Neural crest cell (in vitro differentiated cells): ENCODE results near the gene RIPPLY1. TPM values are rescaled to one million over a fixed set of nuclear protein-coding genes. Genes with fewer than 3 reads are reported as not detected.

ENCODE experiments used
- DNase-seq: peaks from one replicate; pipeline ENCODE4 v3.0.0; 2021; ENCODE audit warnings: low read depth, mixed read lengths, low spot score
- H3K27ac Mint-ChIP-seq: one replicate; pipeline ENCODE4 v1.8.0; 2021; ENCODE audit warnings: mild to moderate bottlenecking, mixed read lengths; ENCODE audit not compliant: unreplicated experiment
- H3K27me3 Mint-ChIP-seq: 2 replicates; pipeline ENCODE4 v1.8.0; 2021; ENCODE audit warnings: low read depth, mild to moderate bottlenecking, mixed read lengths
- H3K36me3 Mint-ChIP-seq: 2 replicates; pipeline ENCODE4 v1.8.0; 2021; ENCODE audit warnings: low read depth, mild to moderate bottlenecking, mixed read lengths
- H3K4me1 Mint-ChIP-seq: 2 replicates; pipeline ENCODE4 v1.8.0; 2021; ENCODE audit warnings: mixed read lengths
- H3K4me3 Mint-ChIP-seq: one replicate; pipeline ENCODE4 v1.8.0; 2021; ENCODE audit warnings: mild to moderate bottlenecking, mixed read lengths
- H3K9me3 Mint-ChIP-seq: 2 replicates; pipeline ENCODE4 v1.8.0; 2021; ENCODE audit warnings: mixed read lengths
- total RNA-seq: library from RNA; stranded (reverse); gene quantifications from 2 replicates; pipeline ENCODE4 v1.2.1, GENCODE V29; 2021
- TF ChIP-seq, protein P1 (sequence below): fragments of 200-600 bp; sonication (generic); conservative IDR thresholded peaks from 2 replicates; pipeline ENCODE4 v1.5.0; 2021; ENCODE audit warnings: antibody characterized with exemption, mild to moderate bottlenecking

Gene RIPPLY1
- total RNA-seq, 1 donor from 2014 or later = not detected

DNA sequence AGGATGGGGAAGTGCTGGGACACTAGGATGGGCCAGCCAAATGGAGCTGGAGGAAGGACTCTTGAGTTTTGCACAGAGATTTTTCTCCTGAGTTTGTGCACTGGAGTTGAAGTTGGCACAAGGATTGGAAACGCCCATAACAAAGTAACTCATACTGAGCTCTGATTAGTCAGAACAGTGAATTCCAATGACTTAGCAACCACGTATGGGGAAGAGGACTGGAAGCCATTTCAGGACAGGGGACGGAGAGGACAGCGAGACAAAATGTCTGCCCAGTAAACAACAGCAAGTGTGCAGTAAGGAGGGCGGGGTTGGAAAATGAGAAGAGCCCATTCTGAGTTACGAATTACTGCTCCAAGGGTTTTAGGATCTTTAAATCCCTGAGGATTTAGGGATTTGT is 5.9 kb downstream of the RIPPLY1 start:
- H3K9me3 Mint-ChIP-seq = peaks cover 2% of the 10 kb centered on the region
- TF ChIP-seq, protein P1, sequence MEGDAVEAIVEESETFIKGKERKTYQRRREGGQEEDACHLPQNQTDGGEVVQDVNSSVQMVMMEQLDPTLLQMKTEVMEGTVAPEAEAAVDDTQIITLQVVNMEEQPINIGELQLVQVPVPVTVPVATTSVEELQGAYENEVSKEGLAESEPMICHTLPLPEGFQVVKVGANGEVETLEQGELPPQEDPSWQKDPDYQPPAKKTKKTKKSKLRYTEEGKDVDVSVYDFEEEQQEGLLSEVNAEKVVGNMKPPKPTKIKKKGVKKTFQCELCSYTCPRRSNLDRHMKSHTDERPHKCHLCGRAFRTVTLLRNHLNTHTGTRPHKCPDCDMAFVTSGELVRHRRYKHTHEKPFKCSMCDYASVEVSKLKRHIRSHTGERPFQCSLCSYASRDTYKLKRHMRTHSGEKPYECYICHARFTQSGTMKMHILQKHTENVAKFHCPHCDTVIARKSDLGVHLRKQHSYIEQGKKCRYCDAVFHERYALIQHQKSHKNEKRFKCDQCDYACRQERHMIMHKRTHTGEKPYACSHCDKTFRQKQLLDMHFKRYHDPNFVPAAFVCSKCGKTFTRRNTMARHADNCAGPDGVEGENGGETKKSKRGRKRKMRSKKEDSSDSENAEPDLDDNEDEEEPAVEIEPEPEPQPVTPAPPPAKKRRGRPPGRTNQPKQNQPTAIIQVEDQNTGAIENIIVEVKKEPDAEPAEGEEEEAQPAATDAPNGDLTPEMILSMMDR = no peak
- H3K27ac Mint-ChIP-seq = no peak overlapping the region
- H3K27me3 Mint-ChIP-seq = no peaks in the 10 kb centered on the region
- H3K4me1 Mint-ChIP-seq = no peaks in the 10 kb centered on the region
- no peak overlapping the region for H3K4me3 Mint-ChIP-seq
- no peak for DNase-seq
- H3K36me3 Mint-ChIP-seq = no peaks in the 10 kb centered on the region

DNA sequence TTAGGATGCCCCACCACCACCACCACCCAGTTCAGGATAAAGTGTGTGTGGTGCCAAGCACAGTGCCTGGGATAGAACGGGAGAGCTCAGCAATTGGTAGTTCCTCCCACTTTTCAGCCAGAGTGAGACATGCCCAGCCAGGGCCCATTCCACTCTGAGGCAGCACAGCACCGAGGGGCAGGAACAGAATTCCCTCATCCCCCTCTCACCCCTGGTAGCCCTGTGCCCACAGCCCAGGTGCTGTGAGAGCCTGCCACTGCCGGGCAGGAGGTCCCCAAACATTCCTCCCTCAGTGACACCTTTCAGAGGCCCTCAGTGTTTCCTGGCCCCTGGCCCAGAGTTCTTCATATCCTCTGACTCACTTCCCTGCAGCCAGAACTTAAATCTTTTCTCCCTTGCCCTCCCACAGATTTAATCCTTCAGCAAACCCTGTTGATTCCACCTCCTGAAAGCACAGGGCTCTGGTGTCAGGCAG is 8.1 kb downstream of the RIPPLY1 start:
- Mint-ChIP-seq H3K4me3 (no peak overlapping the region), H3K36me3 (no peaks in the 10 kb centered on the region), H3K27ac (no peak overlapping the region), H3K4me1 (no peaks in the 10 kb centered on the region), H3K9me3 (peaks cover 2% of the 10 kb centered on the region), H3K27me3 (no peaks in the 10 kb centered on the region)
- no peak for DNase-seq
- TF ChIP-seq, protein P1 = no peak

DNA sequence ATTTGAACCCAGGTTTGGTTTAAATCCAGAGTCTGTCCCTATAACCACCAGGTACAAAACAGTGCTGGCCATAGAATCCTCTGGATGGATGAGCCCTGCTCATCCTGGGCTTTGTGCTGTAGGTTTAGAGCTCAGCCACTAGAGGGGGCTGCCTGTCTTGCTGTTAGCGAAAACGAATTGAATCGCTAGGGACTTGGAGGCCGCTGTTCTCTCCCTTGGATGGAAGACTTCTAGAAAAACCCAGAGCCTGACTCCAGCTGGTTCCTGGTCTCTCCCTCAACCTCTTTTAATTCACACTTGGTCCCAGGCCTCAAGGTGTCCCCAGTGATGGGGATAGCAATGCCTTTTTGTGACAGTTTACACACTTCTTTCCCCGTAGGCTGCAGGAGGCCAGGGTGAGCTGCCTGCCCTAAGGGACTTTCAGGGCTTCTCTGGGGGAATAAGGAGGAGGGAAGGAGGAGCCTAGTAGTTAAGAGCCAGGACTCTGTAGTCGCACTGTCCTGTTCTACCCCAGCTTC is 8.7 kb downstream of the RIPPLY1 start:
- H3K36me3 Mint-ChIP-seq = no peaks in the 10 kb centered on the region
- H3K27ac Mint-ChIP-seq = no peak overlapping the region
- H3K27me3 Mint-ChIP-seq = no peaks in the 10 kb centered on the region
- DNase-seq = peak; percentile 57
- TF ChIP-seq, protein P1 = peak; percentile 77
- H3K4me3 Mint-ChIP-seq = no peak overlapping the region
- peaks cover 2% of the 10 kb centered on the region for H3K9me3 Mint-ChIP-seq
- no peaks in the 10 kb centered on the region for H3K4me1 Mint-ChIP-seq

DNA sequence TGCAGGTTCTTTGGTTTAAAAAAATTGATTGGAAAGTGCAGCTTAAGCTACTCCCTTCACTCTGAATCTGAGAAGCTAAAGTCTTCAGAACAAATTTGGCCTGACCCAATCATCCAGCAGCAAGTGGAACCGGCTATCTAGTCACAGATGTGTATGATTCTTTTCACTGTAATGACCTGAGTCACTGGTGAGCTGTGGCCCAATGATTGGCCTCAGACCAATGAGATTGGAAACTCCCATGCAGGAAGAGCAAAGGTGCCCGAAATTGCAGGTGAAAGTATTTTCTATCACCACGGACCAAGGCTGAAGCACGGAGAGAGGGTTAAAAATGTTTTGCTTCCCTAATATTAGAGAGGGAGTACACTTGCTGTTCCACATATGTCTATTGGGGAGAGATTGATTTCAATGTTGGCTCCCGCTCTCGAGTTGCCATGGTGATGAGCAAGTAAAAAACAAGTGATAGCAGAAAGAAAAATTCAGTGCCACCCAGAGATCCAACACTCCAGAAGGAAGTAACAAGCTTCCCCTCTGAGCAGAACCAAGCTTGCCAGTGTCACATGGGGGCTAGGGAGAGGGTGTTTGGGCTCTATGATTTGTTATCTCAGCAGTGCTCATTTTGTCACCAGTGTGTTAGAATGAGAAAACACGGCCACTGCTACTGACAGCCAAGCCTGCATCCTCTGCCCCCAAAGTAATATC is 11.2 kb downstream of the RIPPLY1 start:
- Mint-ChIP-seq H3K27me3 (no peaks in the 10 kb centered on the region), H3K36me3 (no peaks in the 10 kb centered on the region), H3K9me3 (peaks cover 8% of the 10 kb centered on the region), H3K4me3 (no peak overlapping the region), H3K27ac (no peak overlapping the region), H3K4me1 (no peaks in the 10 kb centered on the region)
- no peak for DNase-seq
- TF ChIP-seq, protein P1 = no peak

DNA sequence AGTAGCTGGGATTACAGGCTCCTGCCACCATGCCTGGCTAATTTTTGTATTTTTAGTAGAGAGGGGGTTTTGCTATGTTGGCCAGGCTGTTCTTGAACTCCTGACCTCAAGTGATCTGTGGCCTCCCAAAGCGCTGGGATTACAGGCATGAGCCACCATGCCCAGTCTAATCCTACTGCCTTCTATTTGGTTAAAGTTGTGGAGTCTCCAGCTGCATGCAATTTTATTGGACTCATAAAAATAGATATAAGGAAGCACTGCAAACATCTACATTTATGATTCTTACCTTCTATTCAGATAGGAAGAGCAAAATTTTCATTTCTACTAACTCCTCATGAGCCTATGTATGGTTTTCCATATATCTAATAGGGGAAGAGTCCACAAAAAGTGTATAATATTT is 13.7 kb downstream of the RIPPLY1 start:
- Mint-ChIP-seq H3K9me3 (peaks cover 6% of the 10 kb centered on the region), H3K4me3 (no peak overlapping the region), H3K4me1 (no peaks in the 10 kb centered on the region), H3K36me3 (no peaks in the 10 kb centered on the region), H3K27ac (no peak overlapping the region), H3K27me3 (peaks cover 2% of the 10 kb centered on the region)
- TF ChIP-seq, protein P1 = no peak
- no peak for DNase-seq
